Measurements from ENCODE around the gene MESP1. TPM values are rescaled to one million over a fixed set of nuclear protein-coding genes. Genes with fewer than 3 reads are reported as not detected.

The MESP1 gene
- total and polyA plus RNA-seq, 10 of the 15 experiments (the other 5 are each of a cell fraction or from before 2014, with no cell fraction given) = 0.04 to 1.1 (median 0.57) TPM; not detected in 2

DNA sequence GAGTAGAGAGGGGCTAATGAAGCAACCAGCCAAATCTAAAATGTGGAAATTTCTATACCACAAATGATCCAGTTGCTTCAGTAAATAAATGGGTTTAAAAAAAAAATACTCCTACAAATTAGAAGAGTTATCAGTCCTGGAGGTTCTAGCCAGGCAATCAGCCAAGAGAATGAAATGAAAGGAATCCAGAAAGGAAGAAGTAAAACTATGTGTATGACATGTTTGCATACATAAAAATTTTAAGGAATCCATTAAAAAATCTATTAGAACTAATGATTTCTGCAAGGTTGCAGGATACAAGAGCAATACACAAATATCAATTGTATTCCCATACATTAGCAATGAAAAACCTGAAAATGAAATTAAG is 34.7 kb upstream of the MESP1 start:
- ATAC-seq = no peak
- no peak overlapping the region for H3K4me3 ChIP-seq
- intact Hi-C loops (cut with micrococcal nuclease; ENCODE audit: unreplicated experiment) = no loop called here
- H3K4me1 ChIP-seq (ENCODE audit: control insufficient read depth, insufficient read depth, low read length) = peaks cover 17% of the 10 kb centered on the region
- H3K9me3 ChIP-seq (replicated peaks; ENCODE audit: control insufficient read depth, insufficient read depth, low read length) = peaks cover 2% of the 10 kb centered on the region; the same call in 2 of the 3 replicates
- H3K9ac ChIP-seq (ENCODE audit: control insufficient read depth, insufficient read depth, low read length) = no peak overlapping the region
- H3K79me2 ChIP-seq (ENCODE audit: control insufficient read depth, insufficient read depth, low read length) = no peaks in the 10 kb centered on the region
- no peak for DNase-seq (ENCODE audit: low read depth, low spot score)
- in situ Hi-C loops (cut with MboI) = no loop called here
- ChIA-PET SMC1A (ENCODE audit: uncharacterized antibody, unreplicated experiment) (no interaction called here), POLR2A (no interaction called here), CTCF (interaction anchor here (3.5 kb wide), 1 partner anchor 89 kb away, joined by 27 read pairs; no protein-coding TSS in a partner anchor), RAD21 (ENCODE audit: unreplicated experiment) (no interaction called here)
- no peak overlapping the region for H3K27ac ChIP-seq (ENCODE audit: control insufficient read depth, insufficient read depth)
- H2AFZ ChIP-seq (ENCODE audit: control insufficient read depth, low read depth, low read length) = no peak overlapping the region
- no peak overlapping the region for H3K4me2 ChIP-seq (ENCODE audit: control insufficient read depth, insufficient read depth)
- no peaks in the 10 kb centered on the region for H3K27me3 ChIP-seq (replicated peaks in 1 of 2; ENCODE audit: control insufficient read depth in 2 of 2, insufficient read depth in 2 of 2, low read length in 1 of 2)
- no TSS peak for BruUV-seq (replicated peaks)
- TF ChIP-seq WRNIP1 (IDR thresholded peaks at IDR 0.05; ENCODE audit: borderline replicate concordance, low read depth, low read length) (no peak), STAT1 (conservative IDR thresholded peaks at IDR 0.05) (no peak), TCF3 (IDR thresholded peaks at IDR 0.05; ENCODE audit: borderline replicate concordance, insufficient read depth, low read depth, low read length) (no peak), HDAC2 (IDR thresholded peaks at IDR 0.05) (no peak)
- H4K20me1 ChIP-seq (ENCODE audit: control insufficient read depth, insufficient read depth) = no peaks in the 10 kb centered on the region
- H3K36me3 ChIP-seq (ENCODE audit: control insufficient read depth in 2 of 2, insufficient read depth in 2 of 2, low read length in 1 of 2) = no peaks in the 10 kb centered on the region
- FAIRE-seq = no peak

DNA sequence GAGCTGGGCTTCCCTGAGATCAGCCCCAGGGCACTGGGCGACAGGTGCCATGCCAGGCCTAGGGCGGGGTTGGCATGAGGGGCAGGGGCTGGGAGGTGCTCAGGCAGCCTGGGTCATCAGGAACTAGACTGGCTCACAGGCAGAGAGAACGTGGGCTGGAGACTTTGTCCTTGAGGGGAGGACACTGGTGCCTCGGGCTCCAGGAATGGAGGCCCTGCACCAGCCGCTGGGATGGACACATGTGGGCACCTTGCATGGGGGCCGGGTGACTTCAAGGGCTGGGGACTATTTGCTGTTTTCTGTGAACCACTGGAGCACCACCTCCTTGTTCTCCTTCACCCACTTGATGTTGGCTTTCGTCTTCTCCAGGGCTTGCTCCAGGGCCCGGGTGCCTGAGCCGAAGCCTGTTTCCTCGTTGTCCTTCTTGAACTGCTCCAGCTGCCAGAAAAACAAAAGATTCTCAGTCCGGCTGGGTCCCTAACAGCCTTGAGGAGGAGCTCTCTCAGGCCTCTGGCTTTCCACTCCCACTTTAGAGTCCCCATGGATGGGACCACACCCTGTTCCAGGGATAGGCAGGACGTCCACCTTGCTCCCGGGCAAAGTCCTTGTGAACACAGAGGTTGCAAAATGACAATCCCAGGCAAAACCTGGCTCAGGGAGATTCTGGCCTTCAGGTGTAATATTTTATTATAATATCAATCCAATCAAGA is 34.2 kb upstream of the MESP1 start:
- 74% methylated on average over 13 of the region's 13 CpGs for WGBS (ENCODE audit: insufficient coverage, insufficient replicate concordance, low lambda C conversion rate, missing lambda C conversion rate)
- H3K27ac ChIP-seq (ENCODE audit: control insufficient read depth, insufficient read depth) = no peak overlapping the region
- H3K36me3 ChIP-seq (ENCODE audit: control insufficient read depth in 2 of 2, insufficient read depth in 2 of 2, low read length in 1 of 2) = no peaks in the 10 kb centered on the region
- ChIA-PET CTCF (interaction anchor here (3.5 kb wide), 1 partner anchor 90 kb away, joined by 27 read pairs; no protein-coding TSS in a partner anchor), POLR2A (no interaction called here), RAD21 (ENCODE audit: unreplicated experiment) (interaction anchor here (1.7 kb wide), 1 partner anchor 89 kb away, joined by 7 read pairs; no protein-coding TSS in a partner anchor), SMC1A (ENCODE audit: uncharacterized antibody, unreplicated experiment) (no interaction called here)
- H4K20me1 ChIP-seq (ENCODE audit: control insufficient read depth, insufficient read depth) = no peaks in the 10 kb centered on the region
- DNase-seq (ENCODE audit: low read depth, low spot score) (no peak), FAIRE-seq (no peak), ATAC-seq (no peak)
- peaks cover 2% of the 10 kb centered on the region; the same call in 2 of the 3 replicates for H3K9me3 ChIP-seq (replicated peaks; ENCODE audit: control insufficient read depth, insufficient read depth, low read length)
- TF ChIP-seq, protein P1, sequence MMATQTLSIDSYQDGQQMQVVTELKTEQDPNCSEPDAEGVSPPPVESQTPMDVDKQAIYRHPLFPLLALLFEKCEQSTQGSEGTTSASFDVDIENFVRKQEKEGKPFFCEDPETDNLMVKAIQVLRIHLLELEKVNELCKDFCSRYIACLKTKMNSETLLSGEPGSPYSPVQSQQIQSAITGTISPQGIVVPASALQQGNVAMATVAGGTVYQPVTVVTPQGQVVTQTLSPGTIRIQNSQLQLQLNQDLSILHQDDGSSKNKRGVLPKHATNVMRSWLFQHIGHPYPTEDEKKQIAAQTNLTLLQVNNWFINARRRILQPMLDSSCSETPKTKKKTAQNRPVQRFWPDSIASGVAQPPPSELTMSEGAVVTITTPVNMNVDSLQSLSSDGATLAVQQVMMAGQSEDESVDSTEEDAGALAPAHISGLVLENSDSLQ (IDR thresholded peaks at IDR 0.05) = no peak
- TF ChIP-seq MEF2B (IDR thresholded peaks at IDR 0.05; ENCODE audit: partially characterized antibody, poor library complexity, severe bottlenecking) (no peak), TBL1XR1 (IDR thresholded peaks at IDR 0.05; ENCODE audit: low read depth, low read length) (no peak), POLR2AphosphoS5 (IDR thresholded peaks at IDR 0.05; ENCODE audit: low read length) (no peak)
- in situ Hi-C loops (cut with MboI) (no loop called here), intact Hi-C loops (cut with micrococcal nuclease; ENCODE audit: unreplicated experiment) (no loop called here)
- H3K9ac ChIP-seq (ENCODE audit: control insufficient read depth, insufficient read depth, low read length) = no peak overlapping the region
- H3K27me3 ChIP-seq (replicated peaks in 1 of 2; ENCODE audit: control insufficient read depth in 2 of 2, insufficient read depth in 2 of 2, low read length in 1 of 2) = no peaks in the 10 kb centered on the region
- H3K4me3 ChIP-seq = no peak overlapping the region
- no peak overlapping the region for H3K4me2 ChIP-seq (ENCODE audit: control insufficient read depth, insufficient read depth)
- no peak overlapping the region for H2AFZ ChIP-seq (ENCODE audit: control insufficient read depth, low read depth, low read length)
- H3K79me2 ChIP-seq (ENCODE audit: control insufficient read depth, insufficient read depth, low read length) = no peaks in the 10 kb centered on the region
- no TSS peak for BruUV-seq (replicated peaks)
- peaks cover 22% of the 10 kb centered on the region for H3K4me1 ChIP-seq (ENCODE audit: control insufficient read depth, insufficient read depth, low read length)

Measured in GM12878 (cell line).